Measurements from ENCODE around the gene EFHC1.

Gene EFHC1

GRCh38 chr6:52504782-52505136, 84.6 kb downstream of the EFHC1 start:
- no peak for DNase-seq

DNA sequence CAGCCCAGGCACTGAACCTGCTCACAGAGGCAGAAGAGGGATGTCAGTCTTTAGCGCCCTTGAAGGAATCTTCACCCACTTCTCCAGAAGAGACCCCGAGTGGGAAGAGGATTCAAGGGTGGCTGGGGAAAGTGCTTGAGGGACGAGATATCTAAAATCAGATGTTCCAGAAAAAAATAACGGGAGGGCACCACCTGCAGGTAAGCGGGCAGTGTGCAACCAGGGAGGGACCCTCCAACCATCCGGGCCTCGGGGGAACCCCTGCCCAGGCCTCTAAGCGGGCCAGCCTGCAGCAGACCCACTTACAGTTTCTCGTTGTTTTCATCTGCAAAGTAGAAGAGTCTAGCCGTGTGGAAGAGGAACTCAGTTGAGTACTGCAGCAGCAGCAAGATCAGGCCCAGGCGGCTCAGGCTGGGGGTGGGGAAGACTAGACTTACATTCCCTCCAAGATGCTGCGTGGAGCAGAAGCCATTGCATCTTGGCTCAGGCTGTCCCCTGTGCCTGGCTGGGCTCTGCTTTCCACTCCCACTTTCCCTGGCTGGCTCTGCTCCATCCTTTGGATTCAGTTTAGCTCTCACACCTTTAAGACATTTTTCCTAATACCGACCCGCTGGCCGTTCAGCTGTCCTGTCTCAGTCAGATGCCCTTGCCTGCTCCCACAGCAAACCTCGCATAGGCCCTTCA, 85.7 kb downstream of the EFHC1 start:
- no peak for DNase-seq

DNA sequence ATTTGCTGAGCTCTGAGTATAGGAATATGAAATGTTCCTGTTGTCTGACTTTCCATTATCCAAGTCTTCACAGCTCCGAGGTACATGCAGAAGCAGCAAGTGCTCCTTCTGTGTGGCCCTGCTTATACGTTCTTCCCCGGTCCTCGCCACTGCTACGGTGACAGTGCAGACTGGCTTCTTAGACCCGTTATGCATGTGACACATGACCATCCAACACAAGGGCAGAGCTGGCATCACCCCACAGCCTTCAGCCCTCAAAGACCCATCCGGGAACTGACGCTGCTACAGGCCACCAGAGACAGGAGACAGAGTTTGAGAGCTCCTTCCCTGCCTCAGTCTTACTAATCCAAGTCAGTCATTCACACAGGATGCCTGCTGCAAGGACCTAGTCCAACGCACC, 86.3 kb downstream of the EFHC1 start:
- no peak for DNase-seq

- DNase-seq: no peak
Measured at GRCh38 chr6:52507557-52508260, 87.6 kb downstream of the EFHC1 start.

- DNase-seq: no peak
Measured at GRCh38 chr6:52508261-52508739, 88.2 kb downstream of the EFHC1 start.

DNA sequence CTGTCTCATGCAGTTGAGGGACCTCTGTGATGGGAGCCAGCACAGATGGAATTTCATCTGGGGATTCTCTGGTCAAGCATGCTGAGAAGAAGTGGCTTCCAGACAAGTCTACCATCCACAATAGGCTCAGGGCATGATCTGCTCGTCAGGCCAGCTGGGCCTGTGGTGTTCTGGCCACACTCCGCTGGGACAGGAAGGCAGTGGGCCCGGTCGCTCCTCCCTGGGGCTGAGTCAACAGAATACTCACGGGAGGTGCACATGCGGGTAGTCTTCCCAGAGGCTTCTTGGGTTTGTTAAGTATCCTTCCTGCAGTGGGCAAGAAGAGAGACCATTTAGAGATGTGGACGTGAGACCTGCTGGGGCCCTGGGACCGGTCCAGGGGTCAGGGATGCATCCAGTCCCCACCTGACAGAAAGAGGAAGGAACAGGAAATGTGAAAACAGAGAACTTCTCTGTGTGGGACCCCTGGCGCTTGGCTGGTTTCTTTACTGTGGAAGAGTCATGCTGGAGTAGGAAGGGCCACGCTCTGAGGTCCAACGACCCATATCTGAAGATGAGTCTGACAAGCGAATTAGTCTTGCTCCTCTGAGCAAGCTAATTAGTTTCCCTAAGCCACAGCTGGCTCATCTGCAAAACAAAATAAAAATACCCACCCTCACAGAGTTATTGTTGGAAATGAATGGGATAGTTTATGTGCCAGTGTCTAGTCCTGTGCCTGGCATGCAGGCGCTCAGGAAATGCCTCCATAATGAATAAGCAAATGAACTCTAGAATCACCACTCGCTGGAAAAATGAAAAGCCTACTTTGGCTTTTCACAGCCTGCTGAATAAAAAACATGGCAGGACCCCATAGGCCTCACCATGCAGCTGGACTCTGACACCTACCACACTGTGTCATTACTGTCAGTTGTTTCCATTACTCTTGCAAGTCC, 89.4 kb downstream of the EFHC1 start:
- no peak for DNase-seq

GRCh38 chr6:52510213-52510562, 90.0 kb downstream of the EFHC1 start:
- no peak for DNase-seq

- no peak for DNase-seq
Measured at GRCh38 chr6:52511163-52511562, 91.0 kb downstream of the EFHC1 start.

GRCh38 chr6:52511572-52512151, 91.5 kb downstream of the EFHC1 start:
- no peak for DNase-seq

DNA sequence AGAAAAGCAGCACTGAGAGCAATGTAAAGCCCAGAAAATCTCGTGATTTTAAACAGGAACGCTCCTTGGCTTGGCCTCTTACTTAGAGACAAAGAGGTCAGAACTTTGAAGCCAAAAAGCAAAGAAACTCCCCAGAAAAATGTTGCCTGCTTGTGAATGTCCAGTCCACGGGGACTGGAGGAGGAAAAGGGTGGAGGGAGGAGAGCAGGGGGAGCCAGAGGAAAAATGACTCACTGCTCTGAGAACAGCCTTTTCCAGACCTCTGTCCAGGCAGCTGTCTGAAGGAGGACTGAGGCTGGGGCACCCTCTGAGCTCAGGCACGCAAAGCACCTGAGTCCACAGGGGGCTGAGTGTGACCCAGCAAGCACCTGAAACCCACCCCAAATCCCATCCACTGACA, 92.1 kb downstream of the EFHC1 start:
- DNase-seq: no peak

GRCh38 chr6:52513464-52513863, 93.3 kb downstream of the EFHC1 start:
- no peak for DNase-seq

DNA sequence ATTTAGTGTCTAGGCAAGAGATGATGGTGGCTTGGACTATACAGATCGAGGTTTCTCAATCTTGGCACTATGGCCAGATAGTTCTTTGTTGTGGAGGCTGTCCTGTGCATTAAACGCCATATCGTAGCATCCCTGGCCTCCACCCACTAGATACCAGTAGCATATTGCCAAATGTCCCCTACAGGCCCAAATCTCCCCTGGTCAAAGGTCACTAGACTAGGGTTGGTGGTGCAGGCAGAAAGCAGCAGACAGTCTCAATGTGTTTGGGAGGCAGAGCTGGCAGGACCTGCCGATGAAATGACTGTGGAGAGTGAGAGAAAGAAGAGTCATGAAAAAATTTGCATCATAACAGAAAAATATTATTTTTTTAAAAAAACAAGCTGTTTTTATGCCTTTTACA, 93.8 kb downstream of the EFHC1 start:
- no peak for DNase-seq

DNA sequence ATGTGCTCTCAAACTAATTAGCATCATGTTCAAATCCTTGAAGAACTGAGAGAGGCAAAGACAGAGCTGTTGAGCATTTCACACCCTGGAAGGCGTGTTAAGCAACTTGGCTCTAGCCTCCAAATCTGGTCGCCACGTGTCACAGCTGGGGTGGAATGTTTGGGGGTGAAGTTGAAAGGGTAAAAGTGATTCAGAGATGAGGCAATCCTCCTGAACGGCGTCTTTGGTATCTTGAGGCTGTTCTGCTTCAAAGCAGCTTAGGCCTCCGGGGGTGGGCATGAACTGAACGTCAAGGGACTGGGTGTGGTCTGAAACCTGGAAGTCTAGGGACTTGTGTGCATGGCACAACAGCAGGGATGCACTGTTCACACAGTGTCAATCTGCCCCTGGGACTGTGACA, 94.4 kb downstream of the EFHC1 start:
- no peak for DNase-seq

DNA sequence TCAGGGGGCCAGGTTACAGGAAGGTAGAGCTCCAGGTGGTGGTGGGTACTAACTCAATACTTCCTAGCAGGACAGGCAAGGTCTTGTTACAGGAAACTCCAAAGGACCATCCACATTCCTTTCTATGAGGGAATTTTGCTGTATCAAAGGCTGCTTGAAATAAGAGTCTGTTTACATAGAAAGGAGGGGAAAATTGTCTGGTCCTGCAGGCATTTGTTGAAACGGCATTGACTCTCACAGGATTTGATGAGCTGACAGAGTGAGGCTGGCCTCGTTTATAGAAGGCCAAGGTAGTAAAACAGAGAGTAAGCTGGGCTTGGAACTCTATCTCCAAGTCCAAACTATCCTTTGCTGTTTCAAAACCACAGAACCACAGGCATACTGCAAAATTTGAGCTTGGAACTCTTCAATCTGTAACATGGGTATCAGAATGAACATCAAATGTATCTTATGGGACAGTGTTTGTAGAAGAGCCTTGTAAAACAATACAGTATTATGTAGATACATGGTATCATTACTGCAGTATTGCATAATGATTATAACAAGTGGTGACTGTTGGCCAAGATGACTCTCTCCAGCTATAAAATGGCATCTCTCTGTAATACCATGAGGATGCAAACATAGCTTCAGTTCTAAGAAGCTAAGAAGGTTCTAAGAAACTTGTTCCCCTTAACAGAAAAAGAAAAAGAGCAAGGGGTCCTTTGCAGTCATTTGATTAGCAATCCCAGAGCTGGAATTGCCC, 95.2 kb downstream of the EFHC1 start:
- DNase-seq: no peak

DNA sequence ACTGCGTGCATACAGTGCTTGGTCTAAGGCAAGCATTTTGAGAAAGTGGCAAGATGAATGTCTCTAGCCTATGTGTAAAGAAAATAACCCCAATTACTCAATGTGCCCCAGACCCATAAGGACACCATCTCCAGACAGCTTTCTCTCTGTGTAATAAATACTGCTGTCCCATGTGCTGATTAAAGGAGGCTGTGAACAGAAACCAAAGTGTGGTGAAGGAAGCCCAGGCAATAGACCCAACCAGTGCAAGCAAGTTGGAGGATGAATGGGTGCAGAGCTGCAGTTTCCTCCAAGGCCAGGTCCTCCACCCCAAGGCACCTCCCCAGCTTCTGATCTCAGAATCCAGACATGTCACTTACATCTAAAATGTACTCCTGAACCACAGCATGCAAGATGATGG, 96.1 kb downstream of the EFHC1 start:
- DNase-seq: no peak

DNA sequence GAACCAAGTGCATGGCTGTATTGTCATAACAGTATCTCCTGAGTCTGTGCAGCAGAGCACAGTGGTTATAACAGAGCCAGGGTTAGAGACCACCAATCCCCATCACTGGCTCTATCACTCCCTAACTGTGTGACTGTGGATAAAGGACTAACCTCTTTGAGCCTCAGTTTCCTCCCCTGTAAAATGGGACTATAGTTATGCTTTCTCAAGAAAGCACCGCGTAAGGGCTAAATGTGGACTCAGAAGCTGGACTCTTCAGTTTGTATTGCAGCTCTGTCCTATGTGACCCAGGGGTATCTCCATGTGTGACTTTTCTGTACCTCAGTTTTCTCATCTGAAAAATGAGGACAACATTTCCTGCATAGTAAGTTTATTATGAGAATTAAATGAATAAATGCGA, 96.8 kb downstream of the EFHC1 start:
- DNase-seq: no peak

GRCh38 chr6:52517502-52518278, 97.5 kb downstream of the EFHC1 start:
- DNase-seq: no peak

DNA sequence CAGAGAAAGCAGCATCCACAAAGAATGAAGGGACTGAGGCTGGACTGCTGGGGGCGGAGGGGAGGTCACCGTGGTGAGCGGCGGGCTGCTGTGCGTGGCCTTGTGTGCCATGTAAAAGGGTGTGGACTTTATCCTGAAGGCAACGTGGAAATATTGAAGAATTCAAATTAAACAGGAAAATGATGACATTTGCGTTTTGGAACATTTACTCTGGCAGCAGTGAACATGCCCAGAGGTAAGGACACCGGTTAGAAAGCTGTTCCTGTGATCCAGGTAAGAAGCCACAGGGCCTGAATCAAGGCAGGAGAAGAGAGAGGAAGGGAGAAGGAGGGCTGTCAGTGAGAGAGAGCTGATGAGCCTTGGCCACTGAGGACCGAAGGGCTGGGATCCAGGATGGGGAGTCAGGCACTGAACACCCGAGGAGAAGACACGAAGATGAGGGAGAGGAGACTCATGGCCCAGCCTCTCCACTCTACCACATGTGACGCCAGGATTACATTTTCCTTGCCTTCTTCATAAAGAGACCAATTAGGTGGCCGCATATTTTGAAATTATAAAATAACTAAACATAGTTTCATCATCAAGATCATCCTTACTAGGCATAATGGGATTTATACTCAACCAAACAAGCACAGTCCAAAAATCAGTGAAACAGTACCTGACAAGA, 98.3 kb downstream of the EFHC1 start:
- no peak for DNase-seq

DNA sequence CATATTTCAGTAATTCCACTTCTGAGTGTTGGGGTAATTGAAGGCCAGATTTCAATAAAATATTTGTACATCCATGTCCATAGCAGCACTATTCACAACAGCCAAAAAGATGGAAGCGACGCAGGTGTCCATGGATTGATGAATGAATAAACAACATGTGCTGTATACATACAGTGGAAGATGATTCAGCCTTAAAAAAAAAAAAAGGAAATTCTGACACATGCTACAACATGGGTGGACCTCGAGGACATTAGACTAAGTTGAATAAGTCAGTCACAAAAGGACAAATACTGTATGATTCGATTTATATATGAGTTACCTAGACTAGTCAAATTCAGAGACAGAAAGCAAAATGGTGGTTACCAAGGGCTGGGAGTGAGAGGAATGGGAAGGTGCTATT, 99.5 kb downstream of the EFHC1 start:
- no peak for DNase-seq

DNA sequence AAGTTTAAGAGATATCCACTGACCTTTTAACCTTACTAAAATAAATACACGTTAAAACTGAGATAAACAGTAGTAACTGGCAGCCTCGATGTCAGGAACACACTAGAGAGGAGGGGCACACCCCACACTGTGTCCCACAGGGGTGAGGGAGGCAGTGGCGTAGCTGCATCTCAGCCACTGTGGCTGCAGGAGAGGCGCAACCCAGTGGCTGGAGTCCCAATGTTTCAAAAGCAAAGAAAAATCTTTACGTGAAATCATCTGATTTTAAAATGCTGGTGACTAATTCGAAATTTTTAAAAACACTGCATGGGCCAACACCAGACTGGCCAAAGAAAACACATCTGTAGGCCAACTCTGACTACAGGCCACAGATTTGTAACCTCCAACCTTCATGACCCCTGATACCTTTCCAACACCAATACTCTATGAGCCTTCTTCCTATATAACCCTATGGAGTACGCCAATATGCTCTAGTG, 102.0 kb downstream of the EFHC1 start:
- DNase-seq: no peak

- DNase-seq: no peak
Measured at GRCh38 chr6:52522655-52523054, 102.5 kb downstream of the EFHC1 start.
